Caco-2 (cell line): ENCODE measurements around the gene IGLL5. TPM values are rescaled to one million over a fixed set of nuclear protein-coding genes. Genes with fewer than 3 reads are reported as not detected.

Experiments
- BruUV-seq: library from RNA; stranded (reverse); fragments of 400-500 nt; replicated peaks from 2 replicates; lab custom pipeline; 2021; lab: Mats Ljungman, UMichigan
- CTCF ChIA-PET: fragments of 300-600 bp; sonication (Branson Sonifier 250); formaldehyde crosslinking; loops from one replicate; lab custom pipeline; 2022; ENCODE audit warnings: antibody characterized with exemption; lab: Charles Lee
- POLR2A ChIA-PET: fragments of 300-600 bp; sonication (Branson Sonifier 250); formaldehyde crosslinking; loops from one replicate; lab custom pipeline; 2022; ENCODE audit warnings: antibody characterized with exemption; lab: Charles Lee
- DNase-seq, 2 experiments: peaks; one replicate each; pipeline versions ENCODE4 v3.0.0 to v3.0.0-alpha.2; 2020 to 2022
- H3K27me3 ChIP-seq: replicated peaks from 2 replicates; pipeline ENCODE4 v1.6.0; 2011; ENCODE audit warnings: low read length; ENCODE audit not compliant: control insufficient read depth, insufficient read depth
- H3K36me3 ChIP-seq: 2 replicates; pipeline ENCODE4 v1.5.1; 2011; ENCODE audit warnings: low read length; ENCODE audit not compliant: control insufficient read depth, insufficient read depth
- H3K4me1 ChIP-seq: fragments of 250-450 bp; sonication (Bioruptor Pico); 2 replicates; pipeline ENCODE4 v1.5.1; 2020; ENCODE audit warnings: mild to moderate bottlenecking
- H3K4me3 ChIP-seq: 2 replicates; pipeline ENCODE4 v1.5.1; 2011; ENCODE audit warnings: low read depth, mild to moderate bottlenecking, control low read depth, low read length
- H3K9me3 ChIP-seq: fragments of 250-450 bp; sonication (Bioruptor Pico); 2 replicates; pipeline ENCODE4 v1.5.1; 2020; ENCODE audit warnings: mild to moderate bottlenecking, moderate library complexity
- H3K27ac Mint-ChIP-seq: one replicate; pipeline ENCODE4 v1.8.0; 2022; ENCODE audit warnings: mixed read lengths; ENCODE audit not compliant: unreplicated experiment
- H3K27me3 Mint-ChIP-seq: one replicate; pipeline ENCODE4 v1.8.0; 2022; ENCODE audit warnings: mixed read lengths; ENCODE audit not compliant: insufficient read depth, unreplicated experiment
- H3K36me3 Mint-ChIP-seq: one replicate; pipeline ENCODE4 v1.8.0; 2022; ENCODE audit warnings: mild to moderate bottlenecking, mixed read lengths; ENCODE audit not compliant: insufficient read depth, unreplicated experiment
- H3K4me1 Mint-ChIP-seq: one replicate; pipeline ENCODE4 v1.8.0; 2022; ENCODE audit warnings: low read depth, mixed read lengths; ENCODE audit not compliant: unreplicated experiment
- H3K4me3 Mint-ChIP-seq: one replicate; pipeline ENCODE4 v1.8.0; 2022; ENCODE audit warnings: mild to moderate bottlenecking, moderate library complexity, mixed read lengths; ENCODE audit not compliant: unreplicated experiment
- H3K9me3 Mint-ChIP-seq: one replicate; pipeline ENCODE4 v1.8.0; 2022; ENCODE audit warnings: mixed read lengths; ENCODE audit not compliant: unreplicated experiment
- intact Hi-C: fragments of 100-400 bp; cut with micrococcal nuclease; formaldehyde crosslinking; loops from one replicate; pipeline ENCODE4 v1.10.0; 2022; ENCODE audit not compliant: unreplicated experiment
- total RNA-seq: library from RNA; stranded (reverse); gene quantifications from 2 replicates; pipeline ENCODE4 v1.2.3, GENCODE V29; 2022
- TF ChIP-seq, protein P1 (sequence below), 2 experiments: fragments of 200-600 bp in 1 of 2; IDR thresholded peaks; 1 replicate in 1 of 2; 2 replicates in 1 of 2; pipeline versions ENCODE4 v1.5.1 to v1.8.0; 2011 to 2022; ENCODE audit warnings: antibody characterized with exemption in 1 of 2, control low read depth in 1 of 2, inconsistent platforms in 1 of 2, low read depth in 1 of 2, low read length in 1 of 2, mild to moderate bottlenecking in 1 of 2, moderate library complexity in 1 of 2; ENCODE audit not compliant: insufficient read depth in 1 of 2, severe bottlenecking in 1 of 2, unreplicated experiment in 1 of 2

Gene IGLL5
- total RNA-seq, 1 experiment from 2014 or later = not detected

DNA sequence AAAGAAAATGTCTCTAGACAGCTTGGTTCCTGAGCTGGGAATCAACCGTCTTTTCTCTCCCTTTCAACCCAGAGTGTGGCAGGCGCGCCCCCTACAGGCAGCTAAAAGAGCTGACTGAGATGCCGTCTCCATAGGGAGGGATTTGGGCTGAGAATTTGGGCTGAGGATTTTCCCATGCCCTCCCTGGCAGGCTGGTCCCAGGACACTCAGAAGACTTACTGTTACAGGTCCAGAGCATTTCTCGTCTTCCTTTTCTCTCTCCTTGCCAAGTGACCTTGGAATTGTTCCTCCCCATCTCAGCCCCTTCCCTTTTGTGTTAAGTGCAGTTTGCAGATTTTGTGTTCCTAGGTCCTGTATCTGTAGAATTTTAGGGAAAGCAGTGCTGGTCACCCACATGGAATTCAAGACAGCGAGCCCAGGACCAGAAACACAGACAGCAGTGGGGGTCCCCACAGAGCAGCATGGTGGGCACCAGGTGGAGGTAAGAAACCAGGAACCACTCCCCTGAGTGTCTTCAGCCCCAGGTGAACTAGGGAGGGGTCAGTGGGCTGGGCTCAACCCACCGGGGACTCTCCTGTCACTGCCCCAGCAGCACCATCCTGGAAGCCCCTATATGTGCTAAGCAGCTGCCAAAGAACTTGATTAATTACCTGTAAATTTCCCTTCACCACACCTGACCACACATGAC is 9.9 kb upstream of the IGLL5 start:
- H3K4me3 ChIP-seq = no peak overlapping the region
- no peaks in the 10 kb centered on the region for H3K27me3 ChIP-seq
- Mint-ChIP-seq H3K4me1 (no peaks in the 10 kb centered on the region), H3K27ac (no peak overlapping the region), H3K36me3 (no peaks in the 10 kb centered on the region), H3K9me3 (no peaks in the 10 kb centered on the region), H3K4me3 (no peak overlapping the region), H3K27me3 (no peaks in the 10 kb centered on the region)
- POLR2A ChIA-PET = interaction anchor here (0.6 kb wide), 1 partner anchor 93 kb away, joined by 3 read pairs; no protein-coding TSS in a partner anchor
- CTCF ChIA-PET = interaction anchor here (0.6 to 2.3 kb wide), 13 partner anchors 22 to 413 kb away, joined by 3 to 20 read pairs (median 5); no protein-coding TSS in a partner anchor
- no TSS peak for BruUV-seq
- intact Hi-C loops = loop anchor here (1.0 to 5.0 kb wide), 3 partner anchors 67 to 107 kb away; no protein-coding TSS in a partner anchor
- H3K9me3 ChIP-seq = no peaks in the 10 kb centered on the region
- TF ChIP-seq, protein P1, sequence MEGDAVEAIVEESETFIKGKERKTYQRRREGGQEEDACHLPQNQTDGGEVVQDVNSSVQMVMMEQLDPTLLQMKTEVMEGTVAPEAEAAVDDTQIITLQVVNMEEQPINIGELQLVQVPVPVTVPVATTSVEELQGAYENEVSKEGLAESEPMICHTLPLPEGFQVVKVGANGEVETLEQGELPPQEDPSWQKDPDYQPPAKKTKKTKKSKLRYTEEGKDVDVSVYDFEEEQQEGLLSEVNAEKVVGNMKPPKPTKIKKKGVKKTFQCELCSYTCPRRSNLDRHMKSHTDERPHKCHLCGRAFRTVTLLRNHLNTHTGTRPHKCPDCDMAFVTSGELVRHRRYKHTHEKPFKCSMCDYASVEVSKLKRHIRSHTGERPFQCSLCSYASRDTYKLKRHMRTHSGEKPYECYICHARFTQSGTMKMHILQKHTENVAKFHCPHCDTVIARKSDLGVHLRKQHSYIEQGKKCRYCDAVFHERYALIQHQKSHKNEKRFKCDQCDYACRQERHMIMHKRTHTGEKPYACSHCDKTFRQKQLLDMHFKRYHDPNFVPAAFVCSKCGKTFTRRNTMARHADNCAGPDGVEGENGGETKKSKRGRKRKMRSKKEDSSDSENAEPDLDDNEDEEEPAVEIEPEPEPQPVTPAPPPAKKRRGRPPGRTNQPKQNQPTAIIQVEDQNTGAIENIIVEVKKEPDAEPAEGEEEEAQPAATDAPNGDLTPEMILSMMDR (IDR thresholded peaks at IDR 0.05; ENCODE audit: insufficient read depth in 1 of 2, low read depth in 1 of 2, low read length in 1 of 2, severe bottlenecking in 1 of 2, unreplicated experiment in 1 of 2) = peak; percentile 81 to 90
- no peaks in the 10 kb centered on the region for H3K36me3 ChIP-seq
- peak; percentile 57 to 77 for DNase-seq
- H3K4me1 ChIP-seq = no peaks in the 10 kb centered on the region

DNA sequence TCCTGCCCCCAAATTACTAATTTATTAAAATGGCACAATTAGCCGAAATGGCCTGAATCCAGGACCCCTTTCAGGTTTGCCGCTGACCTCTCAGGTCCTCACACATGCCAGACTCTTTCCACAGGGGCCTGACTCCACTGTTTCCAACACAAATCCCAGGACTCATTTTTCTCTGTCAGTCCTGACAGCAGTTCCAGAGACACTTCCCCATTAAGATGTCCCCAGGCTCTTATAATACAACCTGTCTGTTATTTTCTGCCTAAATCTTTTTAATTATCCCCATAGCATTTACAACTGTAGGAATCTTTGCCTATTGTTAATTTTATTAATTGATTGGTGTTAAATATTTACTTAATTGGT is 9.4 kb upstream of the IGLL5 start:
- H3K36me3 Mint-ChIP-seq = no peaks in the 10 kb centered on the region
- no peaks in the 10 kb centered on the region for H3K4me1 Mint-ChIP-seq
- TF ChIP-seq, protein P1 (IDR thresholded peaks at IDR 0.05; ENCODE audit: insufficient read depth in 1 of 2, low read depth in 1 of 2, low read length in 1 of 2, severe bottlenecking in 1 of 2, unreplicated experiment in 1 of 2) = no peak
- no peaks in the 10 kb centered on the region for H3K27me3 Mint-ChIP-seq
- no TSS peak for BruUV-seq
- ChIA-PET POLR2A (no interaction called here), CTCF (interaction anchor here (0.6 to 2.3 kb wide), 2 partner anchors 109 to 145 kb away, joined by 7 to 20 read pairs; no protein-coding TSS in a partner anchor)
- DNase-seq = no peak
- H3K27me3 ChIP-seq = no peaks in the 10 kb centered on the region
- H3K4me3 ChIP-seq = no peak overlapping the region
- H3K36me3 ChIP-seq = no peaks in the 10 kb centered on the region
- no peak overlapping the region for H3K27ac Mint-ChIP-seq
- intact Hi-C loops = loop anchor here (2.0 to 5.0 kb wide), 2 partner anchors 67 to 91 kb away; no protein-coding TSS in a partner anchor
- no peaks in the 10 kb centered on the region for H3K4me1 ChIP-seq
- no peaks in the 10 kb centered on the region for H3K9me3 ChIP-seq
- no peaks in the 10 kb centered on the region for H3K9me3 Mint-ChIP-seq
- H3K4me3 Mint-ChIP-seq = no peak overlapping the region

DNA sequence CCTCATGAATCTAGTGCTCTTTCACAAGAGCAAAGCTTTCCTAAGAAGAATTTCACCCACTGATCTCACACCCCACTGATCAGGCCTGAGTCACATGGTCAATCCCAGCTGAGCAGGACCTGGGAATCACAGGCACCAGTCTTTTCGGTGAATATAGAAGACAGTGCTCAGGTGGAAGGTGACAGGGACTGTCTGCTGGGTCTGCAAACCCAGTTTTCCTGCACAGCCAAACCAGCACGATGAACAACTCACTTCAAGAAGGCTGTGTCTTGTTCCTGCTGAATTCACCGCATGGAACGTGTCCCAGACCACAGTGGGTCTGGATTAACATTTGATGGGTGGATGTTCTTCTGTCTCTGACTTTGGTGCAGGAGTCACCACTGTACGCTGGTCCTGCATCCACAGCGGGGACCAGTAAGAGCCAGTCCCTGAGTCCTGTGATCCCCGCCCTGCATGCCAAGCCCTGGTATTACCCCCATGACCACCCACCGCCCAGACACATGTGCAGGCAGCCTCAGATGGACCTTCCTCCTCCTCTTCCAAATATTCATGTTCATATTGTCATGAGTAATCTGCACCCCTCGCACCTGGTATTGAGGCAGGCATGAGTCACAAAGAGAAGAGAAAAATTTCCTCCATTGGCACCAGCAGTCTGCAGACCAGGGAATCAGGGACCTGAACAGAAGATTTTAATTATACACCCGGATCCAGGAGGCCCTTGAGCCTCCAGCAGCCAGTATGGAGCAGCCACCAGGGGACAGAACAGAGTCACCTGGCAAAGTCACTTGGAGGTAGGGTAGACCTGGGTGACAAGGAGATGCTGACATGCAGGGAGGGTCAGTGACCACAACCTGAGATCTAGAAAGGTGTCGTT is 8.6 kb upstream of the IGLL5 start:
- H3K27ac Mint-ChIP-seq = no peak overlapping the region
- H3K27me3 ChIP-seq = no peaks in the 10 kb centered on the region
- no peaks in the 10 kb centered on the region for H3K4me1 Mint-ChIP-seq
- ChIA-PET CTCF (interaction anchor here (0.6 to 2.3 kb wide), 2 partner anchors 109 to 144 kb away, joined by 7 to 20 read pairs; no protein-coding TSS in a partner anchor), POLR2A (no interaction called here)
- H3K4me3 Mint-ChIP-seq = no peak overlapping the region
- BruUV-seq = no TSS peak
- DNase-seq = no peak
- H3K36me3 ChIP-seq = no peaks in the 10 kb centered on the region
- TF ChIP-seq, protein P1 (IDR thresholded peaks at IDR 0.05; ENCODE audit: insufficient read depth in 1 of 2, low read depth in 1 of 2, low read length in 1 of 2, severe bottlenecking in 1 of 2, unreplicated experiment in 1 of 2) = peak in 1 of 2 experiments; percentile 58
- H3K9me3 Mint-ChIP-seq = no peaks in the 10 kb centered on the region
- H3K27me3 Mint-ChIP-seq = no peaks in the 10 kb centered on the region
- H3K36me3 Mint-ChIP-seq = no peaks in the 10 kb centered on the region
- H3K4me1 ChIP-seq = no peaks in the 10 kb centered on the region
- H3K9me3 ChIP-seq = no peaks in the 10 kb centered on the region
- no peak overlapping the region for H3K4me3 ChIP-seq
- intact Hi-C loops = loop anchor here (2.0 to 5.0 kb wide), 2 partner anchors 68 to 92 kb away; no protein-coding TSS in a partner anchor
